Measurements from ENCODE around the gene AKT1.

DNA sequence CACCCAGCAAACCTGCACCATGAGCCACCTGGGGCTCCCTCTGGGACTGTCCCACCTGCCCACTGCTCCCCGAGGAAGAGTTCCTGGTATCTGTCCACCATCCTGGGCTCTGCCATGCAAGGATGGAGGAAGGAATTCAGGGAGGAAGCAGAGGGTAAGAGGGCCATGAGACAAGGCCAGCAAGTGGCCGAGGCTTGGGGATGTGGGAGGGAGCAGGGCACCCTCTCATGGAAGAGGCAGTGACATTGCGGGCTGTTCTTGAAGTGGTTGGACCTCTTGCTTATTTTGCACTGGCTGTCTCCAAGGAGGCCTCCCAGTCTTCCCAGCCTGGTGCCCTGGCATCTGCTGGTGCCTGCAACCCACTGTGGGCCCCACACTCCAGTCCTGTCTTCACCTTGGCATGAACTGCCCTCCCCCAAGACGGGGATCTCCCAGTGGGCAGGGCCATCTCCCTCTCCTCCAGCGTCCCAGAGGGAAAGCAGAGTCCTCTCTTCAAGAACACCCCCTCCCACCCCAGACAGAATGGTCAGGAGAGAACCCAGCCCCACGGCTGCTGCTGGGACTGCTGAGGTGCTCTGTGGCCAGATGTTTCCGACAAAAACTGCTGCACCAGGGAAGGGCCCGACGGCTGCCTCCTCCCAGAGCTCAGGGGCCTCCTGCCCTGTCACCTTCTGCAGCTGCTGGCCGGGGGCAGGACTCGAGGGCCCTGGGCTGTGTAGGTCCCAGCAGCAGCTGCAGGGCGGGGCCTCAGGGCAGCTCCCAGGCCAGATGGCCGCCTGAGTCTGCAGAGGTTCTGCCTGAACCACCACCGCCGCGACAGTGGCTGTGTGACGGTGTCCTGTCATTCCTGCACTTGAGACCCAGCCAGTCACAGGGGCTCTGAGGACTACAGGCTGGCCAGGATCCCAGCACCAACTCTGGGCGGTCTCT lies 1.8 kb upstream of the AKT1 start:
- TF ChIP-seq POLR2A (IDR thresholded peaks at IDR 0.05; ENCODE audit: low read depth, low read length): no peak
- TF ChIP-seq TAF1 (IDR thresholded peaks at IDR 0.05; ENCODE audit: borderline replicate concordance, low read depth, low read length): no peak
